HepG2 (cell line): ENCODE data around the gene RING1. TPM values are rescaled to one million over a fixed set of nuclear protein-coding genes. Genes with fewer than 3 reads are reported as not detected.

Experiments
- ATM ChIP-seq: fragments of 450-650 bp; IDR thresholded peaks from 2 replicates; pipeline ENCODE4 v1.7.1; 2017; ENCODE audit warnings: mild to moderate bottlenecking, borderline replicate concordance
- MAF1 ChIP-seq: sonication (generic); formaldehyde crosslinking; IDR thresholded peaks from 2 replicates; pipeline ENCODE4 v1.5.0; 2020; ENCODE audit warnings: missing genetic modification reagents, borderline replicate concordance
- NR2F6 ChIP-seq, 2 experiments: IDR thresholded peaks; 2 replicates each; pipeline ENCODE4 v1.6.1; 2016; ENCODE audit warnings: antibody characterized with exemption in 1 of 2, mild to moderate bottlenecking in 1 of 2
- RFX3 ChIP-seq: IDR thresholded peaks from 2 replicates; pipeline ENCODE4 v1.6.1; 2016; ENCODE audit warnings: missing biosample characterization, missing genetic modification reagents
- ZFAT ChIP-seq: sonication (generic); formaldehyde crosslinking; conservative IDR thresholded peaks from 2 replicates; pipeline ENCODE4 v1.8.1; 2023; ENCODE audit warnings: missing genetic modification reagents, inconsistent platforms
- ZNF12 ChIP-seq: sonication (generic); formaldehyde crosslinking; IDR thresholded peaks from 2 replicates; pipeline ENCODE4 v1.5.0; 2020; ENCODE audit warnings: missing genetic modification reagents
- ZNF570 ChIP-seq: sonication (generic); formaldehyde crosslinking; IDR thresholded peaks from 2 replicates; pipeline ENCODE4 v1.4.0; 2020; ENCODE audit warnings: mild to moderate bottlenecking, missing genetic modification reagents, borderline replicate concordance
- ZNF619 ChIP-seq: sonication (generic); formaldehyde crosslinking; IDR thresholded peaks from 2 replicates; pipeline ENCODE4 v1.4.0; 2020; ENCODE audit warnings: mild to moderate bottlenecking, missing genetic modification reagents
- polyA plus RNA-seq, 8 experiments: library from polyadenylated mRNA; depleted of rRNA in 3 of 8; stranded (reverse) in 7 of 8; unstranded in 1 of 8; fragments of >200 nt; fragmentation: Illumina TruSeq in 4 of 8; extraction: Trizol in 4 of 8; gene quantifications; 2 replicates each; pipeline versions ENCODE4 v1.2.1 to v1.2.3, GENCODE V29; 2011 to 2016; ENCODE audit warnings: low read depth in 4 of 8, missing spikeins in 1 of 8, mixed read lengths in 1 of 8; ENCODE audit not compliant: insufficient read depth in 1 of 8
- total RNA-seq, 5 experiments: library from RNA; depleted of rRNA; stranded (reverse); fragments of >200 nt; fragmentation: Illumina TruSeq; extraction: Trizol; gene quantifications; 2 replicates each; pipeline ENCODE4 v1.2.3, GENCODE V29; 2016; ENCODE audit warnings: low read depth in 1 of 5
- TF ChIP-seq, protein P1 (sequence below): sonication (generic); formaldehyde crosslinking; IDR thresholded peaks from 2 replicates; pipeline ENCODE4; 2020; ENCODE audit warnings: missing genetic modification reagents, mild to moderate bottlenecking, borderline replicate concordance
- TF ChIP-seq, protein P2 (sequence below): sonication (generic); formaldehyde crosslinking; IDR thresholded peaks from 2 replicates; pipeline ENCODE4 v1.5.0; 2020; ENCODE audit warnings: mild to moderate bottlenecking, missing genetic modification reagents
- TF ChIP-seq, protein P3 (sequence below): sonication (generic); formaldehyde crosslinking; IDR thresholded peaks from 2 replicates; pipeline ENCODE4 v1.4.0; 2020; ENCODE audit warnings: mild to moderate bottlenecking, missing genetic modification reagents
- TF ChIP-seq, protein P4 (sequence below): sonication (generic); formaldehyde crosslinking; conservative IDR thresholded peaks from 2 replicates; pipeline ENCODE4 v1.8.0; 2022; ENCODE audit warnings: mild to moderate bottlenecking, moderate library complexity, missing genetic modification reagents
- TF ChIP-seq, protein P5 (sequence below): sonication (generic); formaldehyde crosslinking; IDR thresholded peaks from 2 replicates; pipeline ENCODE4 v1.9.0; 2021; ENCODE audit warnings: missing genetic modification reagents, mild to moderate bottlenecking, borderline replicate concordance
- TF ChIP-seq, protein P6 (sequence below): sonication (generic); formaldehyde crosslinking; IDR thresholded peaks from 2 replicates; pipeline ENCODE4 v1.8.0; 2022; ENCODE audit warnings: missing genetic modification reagents, mild to moderate bottlenecking, borderline replicate concordance

The RING1 gene
- total and polyA plus RNA-seq, 2 of the 13 experiments (the other 11 are each of a cell fraction or from before 2014, with no cell fraction given): 23.9 to 33.6 TPM

DNA sequence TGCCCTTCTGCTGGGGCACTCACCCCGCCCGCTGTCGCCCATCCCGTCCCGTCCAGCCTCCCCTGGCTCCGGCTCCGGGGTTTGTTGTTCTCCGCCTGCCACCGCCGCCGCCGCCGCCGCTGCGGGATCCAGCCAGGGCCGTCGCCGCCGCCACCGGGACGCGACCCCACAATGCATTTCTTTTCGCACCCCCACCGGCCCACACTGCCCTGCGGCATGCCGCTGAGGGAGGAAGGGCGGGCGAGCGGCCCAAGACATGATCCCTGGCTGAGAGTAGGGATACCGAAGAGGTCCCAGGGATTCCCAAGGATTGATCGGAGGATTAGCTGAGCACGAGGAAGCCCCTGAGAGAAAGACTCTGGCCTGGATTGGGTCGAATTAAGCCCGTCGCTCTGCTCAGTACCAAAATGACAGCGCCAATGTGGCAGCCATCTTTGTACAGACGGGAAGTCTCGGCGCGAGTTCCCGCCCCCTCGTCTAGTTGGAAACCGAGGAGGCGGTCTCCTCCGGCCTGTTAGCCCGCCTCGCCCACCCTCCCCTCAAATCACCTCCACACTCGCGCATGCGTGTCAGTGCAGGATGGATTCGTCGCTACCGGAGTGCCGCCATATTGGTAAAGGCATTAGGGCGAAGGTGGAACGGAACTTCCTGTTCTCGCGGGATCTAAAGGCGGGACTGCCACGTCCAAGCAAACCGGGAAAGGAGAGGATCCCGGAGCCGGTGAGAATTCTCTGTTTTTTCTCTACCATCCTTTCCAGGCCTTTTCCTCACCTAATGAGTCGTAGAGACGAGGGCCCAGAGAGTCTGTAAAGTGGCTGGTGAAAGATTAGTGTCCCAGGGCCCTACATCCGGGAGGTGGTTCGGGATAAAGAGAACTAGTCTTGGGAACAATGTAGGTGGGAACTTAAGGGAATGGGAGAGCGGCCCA is 7.8 kb upstream of the RING1 start, which contains the start of the genes RXRB and SLC39A7 (continued):
- TF ChIP-seq RFX3 (no peak; the same call in 1 of the 2 replicates), NR2F6 (IDR thresholded peaks at IDR 0.05) (no peak; the same call in 1 of the 2 replicates), NR2F6 (CRISPR knock-in tag; IDR thresholded peaks at IDR 0.05) (0 out of 2 replicates have a peak, but pooled peaks have one; percentile 5), MAF1 (CRISPR knock-in tag) (no peak; the same call in 1 of the 2 replicates), ZNF12 (CRISPR knock-in tag) (peak; percentile 16; the same call in 1 of the 2 replicates), ZNF570 (CRISPR knock-in tag) (no peak; the same call in 1 of the 2 replicates), ZNF619 (CRISPR knock-in tag) (peak; percentile 78; the same call in 1 of the 2 replicates), ATM (no peak), ZFAT (CRISPR knock-in tag) (peak; percentile 69)
- TF ChIP-seq, protein P1, sequence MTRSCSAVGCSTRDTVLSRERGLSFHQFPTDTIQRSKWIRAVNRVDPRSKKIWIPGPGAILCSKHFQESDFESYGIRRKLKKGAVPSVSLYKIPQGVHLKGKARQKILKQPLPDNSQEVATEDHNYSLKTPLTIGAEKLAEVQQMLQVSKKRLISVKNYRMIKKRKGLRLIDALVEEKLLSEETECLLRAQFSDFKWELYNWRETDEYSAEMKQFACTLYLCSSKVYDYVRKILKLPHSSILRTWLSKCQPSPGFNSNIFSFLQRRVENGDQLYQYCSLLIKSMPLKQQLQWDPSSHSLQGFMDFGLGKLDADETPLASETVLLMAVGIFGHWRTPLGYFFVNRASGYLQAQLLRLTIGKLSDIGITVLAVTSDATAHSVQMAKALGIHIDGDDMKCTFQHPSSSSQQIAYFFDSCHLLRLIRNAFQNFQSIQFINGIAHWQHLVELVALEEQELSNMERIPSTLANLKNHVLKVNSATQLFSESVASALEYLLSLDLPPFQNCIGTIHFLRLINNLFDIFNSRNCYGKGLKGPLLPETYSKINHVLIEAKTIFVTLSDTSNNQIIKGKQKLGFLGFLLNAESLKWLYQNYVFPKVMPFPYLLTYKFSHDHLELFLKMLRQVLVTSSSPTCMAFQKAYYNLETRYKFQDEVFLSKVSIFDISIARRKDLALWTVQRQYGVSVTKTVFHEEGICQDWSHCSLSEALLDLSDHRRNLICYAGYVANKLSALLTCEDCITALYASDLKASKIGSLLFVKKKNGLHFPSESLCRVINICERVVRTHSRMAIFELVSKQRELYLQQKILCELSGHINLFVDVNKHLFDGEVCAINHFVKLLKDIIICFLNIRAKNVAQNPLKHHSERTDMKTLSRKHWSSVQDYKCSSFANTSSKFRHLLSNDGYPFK (CRISPR knock-in tag): peak; percentile 99
- TF ChIP-seq, protein P2, sequence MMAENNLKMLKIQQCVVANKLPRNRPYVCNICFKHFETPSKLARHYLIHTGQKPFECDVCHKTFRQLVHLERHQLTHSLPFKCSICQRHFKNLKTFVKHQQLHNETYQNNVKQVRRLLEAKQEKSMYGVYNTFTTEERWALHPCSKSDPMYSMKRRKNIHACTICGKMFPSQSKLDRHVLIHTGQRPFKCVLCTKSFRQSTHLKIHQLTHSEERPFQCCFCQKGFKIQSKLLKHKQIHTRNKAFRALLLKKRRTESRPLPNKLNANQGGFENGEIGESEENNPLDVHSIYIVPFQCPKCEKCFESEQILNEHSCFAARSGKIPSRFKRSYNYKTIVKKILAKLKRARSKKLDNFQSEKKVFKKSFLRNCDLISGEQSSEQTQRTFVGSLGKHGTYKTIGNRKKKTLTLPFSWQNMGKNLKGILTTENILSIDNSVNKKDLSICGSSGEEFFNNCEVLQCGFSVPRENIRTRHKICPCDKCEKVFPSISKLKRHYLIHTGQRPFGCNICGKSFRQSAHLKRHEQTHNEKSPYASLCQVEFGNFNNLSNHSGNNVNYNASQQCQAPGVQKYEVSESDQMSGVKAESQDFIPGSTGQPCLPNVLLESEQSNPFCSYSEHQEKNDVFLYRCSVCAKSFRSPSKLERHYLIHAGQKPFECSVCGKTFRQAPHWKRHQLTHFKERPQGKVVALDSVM (CRISPR knock-in tag): peak; percentile 33; the same call in 1 of the 2 replicates
- TF ChIP-seq, protein P3, sequence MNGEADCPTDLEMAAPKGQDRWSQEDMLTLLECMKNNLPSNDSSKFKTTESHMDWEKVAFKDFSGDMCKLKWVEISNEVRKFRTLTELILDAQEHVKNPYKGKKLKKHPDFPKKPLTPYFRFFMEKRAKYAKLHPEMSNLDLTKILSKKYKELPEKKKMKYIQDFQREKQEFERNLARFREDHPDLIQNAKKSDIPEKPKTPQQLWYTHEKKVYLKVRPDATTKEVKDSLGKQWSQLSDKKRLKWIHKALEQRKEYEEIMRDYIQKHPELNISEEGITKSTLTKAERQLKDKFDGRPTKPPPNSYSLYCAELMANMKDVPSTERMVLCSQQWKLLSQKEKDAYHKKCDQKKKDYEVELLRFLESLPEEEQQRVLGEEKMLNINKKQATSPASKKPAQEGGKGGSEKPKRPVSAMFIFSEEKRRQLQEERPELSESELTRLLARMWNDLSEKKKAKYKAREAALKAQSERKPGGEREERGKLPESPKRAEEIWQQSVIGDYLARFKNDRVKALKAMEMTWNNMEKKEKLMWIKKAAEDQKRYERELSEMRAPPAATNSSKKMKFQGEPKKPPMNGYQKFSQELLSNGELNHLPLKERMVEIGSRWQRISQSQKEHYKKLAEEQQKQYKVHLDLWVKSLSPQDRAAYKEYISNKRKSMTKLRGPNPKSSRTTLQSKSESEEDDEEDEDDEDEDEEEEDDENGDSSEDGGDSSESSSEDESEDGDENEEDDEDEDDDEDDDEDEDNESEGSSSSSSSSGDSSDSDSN (CRISPR knock-in tag): peak; percentile 88
- TF ChIP-seq, protein P4, sequence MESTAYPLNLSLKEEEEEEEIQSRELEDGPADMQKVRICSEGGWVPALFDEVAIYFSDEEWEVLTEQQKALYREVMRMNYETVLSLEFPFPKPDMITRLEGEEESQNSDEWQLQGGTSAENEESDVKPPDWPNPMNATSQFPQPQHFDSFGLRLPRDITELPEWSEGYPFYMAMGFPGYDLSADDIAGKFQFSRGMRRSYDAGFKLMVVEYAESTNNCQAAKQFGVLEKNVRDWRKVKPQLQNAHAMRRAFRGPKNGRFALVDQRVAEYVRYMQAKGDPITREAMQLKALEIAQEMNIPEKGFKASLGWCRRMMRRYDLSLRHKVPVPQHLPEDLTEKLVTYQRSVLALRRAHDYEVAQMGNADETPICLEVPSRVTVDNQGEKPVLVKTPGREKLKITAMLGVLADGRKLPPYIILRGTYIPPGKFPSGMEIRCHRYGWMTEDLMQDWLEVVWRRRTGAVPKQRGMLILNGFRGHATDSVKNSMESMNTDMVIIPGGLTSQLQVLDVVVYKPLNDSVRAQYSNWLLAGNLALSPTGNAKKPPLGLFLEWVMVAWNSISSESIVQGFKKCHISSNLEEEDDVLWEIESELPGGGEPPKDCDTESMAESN (CRISPR knock-in tag): peak; percentile 91
- TF ChIP-seq, protein P5, sequence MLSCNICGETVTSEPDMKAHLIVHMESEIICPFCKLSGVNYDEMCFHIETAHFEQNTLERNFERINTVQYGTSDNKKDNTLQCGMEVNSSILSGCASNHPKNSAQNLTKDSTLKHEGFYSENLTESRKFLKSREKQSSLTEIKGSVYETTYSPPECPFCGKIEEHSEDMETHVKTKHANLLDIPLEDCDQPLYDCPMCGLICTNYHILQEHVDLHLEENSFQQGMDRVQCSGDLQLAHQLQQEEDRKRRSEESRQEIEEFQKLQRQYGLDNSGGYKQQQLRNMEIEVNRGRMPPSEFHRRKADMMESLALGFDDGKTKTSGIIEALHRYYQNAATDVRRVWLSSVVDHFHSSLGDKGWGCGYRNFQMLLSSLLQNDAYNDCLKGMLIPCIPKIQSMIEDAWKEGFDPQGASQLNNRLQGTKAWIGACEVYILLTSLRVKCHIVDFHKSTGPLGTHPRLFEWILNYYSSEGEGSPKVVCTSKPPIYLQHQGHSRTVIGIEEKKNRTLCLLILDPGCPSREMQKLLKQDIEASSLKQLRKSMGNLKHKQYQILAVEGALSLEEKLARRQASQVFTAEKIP (CRISPR knock-in tag): no peak
- TF ChIP-seq, protein P6, sequence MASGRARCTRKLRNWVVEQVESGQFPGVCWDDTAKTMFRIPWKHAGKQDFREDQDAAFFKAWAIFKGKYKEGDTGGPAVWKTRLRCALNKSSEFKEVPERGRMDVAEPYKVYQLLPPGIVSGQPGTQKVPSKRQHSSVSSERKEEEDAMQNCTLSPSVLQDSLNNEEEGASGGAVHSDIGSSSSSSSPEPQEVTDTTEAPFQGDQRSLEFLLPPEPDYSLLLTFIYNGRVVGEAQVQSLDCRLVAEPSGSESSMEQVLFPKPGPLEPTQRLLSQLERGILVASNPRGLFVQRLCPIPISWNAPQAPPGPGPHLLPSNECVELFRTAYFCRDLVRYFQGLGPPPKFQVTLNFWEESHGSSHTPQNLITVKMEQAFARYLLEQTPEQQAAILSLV (CRISPR knock-in tag): peak; percentile 91
